Vagina (tissue), 2 donors: Measurements from ENCODE around the gene FGD4.

ENCODE experiments used
- CTCF ChIP-seq, 3 experiments: fragments of 450-650 bp in 2 of 3; fragments of 200-600 bp in 1 of 3; sonication (generic) in 1 of 3; IDR thresholded peaks; one replicate each; pipeline ENCODE4 v1.5.1; 2017 to 2019; ENCODE audit warnings: antibody characterized with exemption in 3 of 3, mild to moderate bottlenecking in 2 of 3, moderate library complexity in 2 of 3
- POLR2A ChIP-seq, 2 donors: fragments of 450-650 bp; IDR thresholded peaks; one replicate each; pipeline ENCODE4 v1.6.1; 2017; ENCODE audit warnings: antibody characterized with exemption in 2 of 2, mild to moderate bottlenecking in 2 of 2, moderate library complexity in 2 of 2

- TF ChIP-seq POLR2A (IDR thresholded peaks at IDR 0.05) (no peak), CTCF (IDR thresholded peaks at IDR 0.05) (no peak)
These were observed 206.2 kb downstream of the FGD4 start for GRCh38 chr12:32605326-32606095.
